ENCODE measurements around the gene NPTX1. TPM values are rescaled to one million over a fixed set of nuclear protein-coding genes. Genes with fewer than 3 reads are reported as not detected.

The NPTX1 gene
- total and polyA plus RNA-seq, 4 donors, result under 0.01 TPM; not detected in 3

DNA sequence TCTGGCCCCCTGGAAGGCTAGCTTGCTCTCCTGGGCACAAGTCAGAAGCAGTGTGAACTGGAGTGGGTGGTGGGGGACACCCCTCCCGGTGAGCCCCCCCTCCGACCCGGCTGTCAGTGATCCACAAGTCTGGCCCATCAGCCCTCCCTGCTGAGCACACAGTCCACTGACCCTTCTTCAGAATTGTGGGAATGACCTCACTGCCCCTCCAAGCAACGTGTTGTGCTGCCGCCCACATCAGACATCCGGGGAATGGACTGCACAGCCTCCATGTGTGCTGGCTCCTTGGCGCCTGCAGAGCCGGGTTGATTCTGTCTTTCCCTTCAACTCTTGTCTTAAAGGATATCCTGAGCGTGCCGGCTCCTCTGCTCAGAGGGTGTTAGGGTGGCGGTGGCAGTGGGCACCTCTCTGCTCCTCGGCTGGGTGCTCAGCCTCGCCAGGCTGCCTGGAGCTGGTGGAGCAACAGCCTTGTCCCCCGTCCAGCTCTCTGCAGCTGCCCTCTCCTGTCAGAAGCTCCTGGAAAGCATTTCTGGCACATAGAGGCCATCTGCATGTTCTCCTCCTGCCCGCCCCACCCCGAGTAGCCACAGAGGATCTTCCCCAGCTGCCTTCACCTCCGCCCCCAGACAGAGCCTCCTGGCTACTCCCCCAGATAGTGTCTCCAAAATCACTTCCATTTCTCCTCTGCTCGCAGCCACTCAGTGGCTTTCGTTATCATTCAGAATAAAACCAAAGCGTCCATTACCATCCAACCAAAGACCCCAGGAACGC lies 19.8 kb downstream of the NPTX1 start:
- no peak overlapping the region for H3K27ac ChIP-seq (ENCODE audit: low read depth in 1 of 2, low read length in 2 of 2)
- no peak overlapping the region for H3K9ac ChIP-seq (ENCODE audit: low read depth in 1 of 2, low read length in 2 of 2)

More for the DNA sequence above, 19.8 kb downstream of the NPTX1 start:
- TF ChIP-seq FOXA2 (IDR thresholded peaks at IDR 0.05) (no peak), YY1 (IDR thresholded peaks at IDR 0.05) (no peak), SP1 (IDR thresholded peaks at IDR 0.05) (no peak), FOXA1 (IDR thresholded peaks at IDR 0.05) (no peak), TAF1 (conservative IDR thresholded peaks at IDR 0.05) (no peak), RAD21 (IDR thresholded peaks at IDR 0.05) (no peak), HNF4G (IDR thresholded peaks at IDR 0.05) (no peak), HNF4A (conservative IDR thresholded peaks at IDR 0.05) (no peak), NR2F2 (IDR thresholded peaks at IDR 0.05) (no peak), RXRA (IDR thresholded peaks at IDR 0.05) (no peak), GABPA (IDR thresholded peaks at IDR 0.05 in 1 of 2, conservative IDR thresholded peaks at IDR 0.05 in 1 of 2) (no peak), EGR1 (IDR thresholded peaks at IDR 0.05; ENCODE audit: low read depth in 2 of 2) (no peak)
- TF ChIP-seq, protein P1, sequence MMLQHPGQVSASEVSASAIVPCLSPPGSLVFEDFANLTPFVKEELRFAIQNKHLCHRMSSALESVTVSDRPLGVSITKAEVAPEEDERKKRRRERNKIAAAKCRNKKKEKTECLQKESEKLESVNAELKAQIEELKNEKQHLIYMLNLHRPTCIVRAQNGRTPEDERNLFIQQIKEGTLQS (IDR thresholded peaks at IDR 0.05), result no peak
- TF ChIP-seq, protein P2, sequence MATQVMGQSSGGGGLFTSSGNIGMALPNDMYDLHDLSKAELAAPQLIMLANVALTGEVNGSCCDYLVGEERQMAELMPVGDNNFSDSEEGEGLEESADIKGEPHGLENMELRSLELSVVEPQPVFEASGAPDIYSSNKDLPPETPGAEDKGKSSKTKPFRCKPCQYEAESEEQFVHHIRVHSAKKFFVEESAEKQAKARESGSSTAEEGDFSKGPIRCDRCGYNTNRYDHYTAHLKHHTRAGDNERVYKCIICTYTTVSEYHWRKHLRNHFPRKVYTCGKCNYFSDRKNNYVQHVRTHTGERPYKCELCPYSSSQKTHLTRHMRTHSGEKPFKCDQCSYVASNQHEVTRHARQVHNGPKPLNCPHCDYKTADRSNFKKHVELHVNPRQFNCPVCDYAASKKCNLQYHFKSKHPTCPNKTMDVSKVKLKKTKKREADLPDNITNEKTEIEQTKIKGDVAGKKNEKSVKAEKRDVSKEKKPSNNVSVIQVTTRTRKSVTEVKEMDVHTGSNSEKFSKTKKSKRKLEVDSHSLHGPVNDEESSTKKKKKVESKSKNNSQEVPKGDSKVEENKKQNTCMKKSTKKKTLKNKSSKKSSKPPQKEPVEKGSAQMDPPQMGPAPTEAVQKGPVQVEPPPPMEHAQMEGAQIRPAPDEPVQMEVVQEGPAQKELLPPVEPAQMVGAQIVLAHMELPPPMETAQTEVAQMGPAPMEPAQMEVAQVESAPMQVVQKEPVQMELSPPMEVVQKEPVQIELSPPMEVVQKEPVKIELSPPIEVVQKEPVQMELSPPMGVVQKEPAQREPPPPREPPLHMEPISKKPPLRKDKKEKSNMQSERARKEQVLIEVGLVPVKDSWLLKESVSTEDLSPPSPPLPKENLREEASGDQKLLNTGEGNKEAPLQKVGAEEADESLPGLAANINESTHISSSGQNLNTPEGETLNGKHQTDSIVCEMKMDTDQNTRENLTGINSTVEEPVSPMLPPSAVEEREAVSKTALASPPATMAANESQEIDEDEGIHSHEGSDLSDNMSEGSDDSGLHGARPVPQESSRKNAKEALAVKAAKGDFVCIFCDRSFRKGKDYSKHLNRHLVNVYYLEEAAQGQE (IDR thresholded peaks at IDR 0.05), result no peak
- TF ChIP-seq, protein P3, sequence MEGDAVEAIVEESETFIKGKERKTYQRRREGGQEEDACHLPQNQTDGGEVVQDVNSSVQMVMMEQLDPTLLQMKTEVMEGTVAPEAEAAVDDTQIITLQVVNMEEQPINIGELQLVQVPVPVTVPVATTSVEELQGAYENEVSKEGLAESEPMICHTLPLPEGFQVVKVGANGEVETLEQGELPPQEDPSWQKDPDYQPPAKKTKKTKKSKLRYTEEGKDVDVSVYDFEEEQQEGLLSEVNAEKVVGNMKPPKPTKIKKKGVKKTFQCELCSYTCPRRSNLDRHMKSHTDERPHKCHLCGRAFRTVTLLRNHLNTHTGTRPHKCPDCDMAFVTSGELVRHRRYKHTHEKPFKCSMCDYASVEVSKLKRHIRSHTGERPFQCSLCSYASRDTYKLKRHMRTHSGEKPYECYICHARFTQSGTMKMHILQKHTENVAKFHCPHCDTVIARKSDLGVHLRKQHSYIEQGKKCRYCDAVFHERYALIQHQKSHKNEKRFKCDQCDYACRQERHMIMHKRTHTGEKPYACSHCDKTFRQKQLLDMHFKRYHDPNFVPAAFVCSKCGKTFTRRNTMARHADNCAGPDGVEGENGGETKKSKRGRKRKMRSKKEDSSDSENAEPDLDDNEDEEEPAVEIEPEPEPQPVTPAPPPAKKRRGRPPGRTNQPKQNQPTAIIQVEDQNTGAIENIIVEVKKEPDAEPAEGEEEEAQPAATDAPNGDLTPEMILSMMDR (IDR thresholded peaks at IDR 0.05; ENCODE audit: low read depth, low read length, missing input control), result no peak
- TF ChIP-seq, protein P4, sequence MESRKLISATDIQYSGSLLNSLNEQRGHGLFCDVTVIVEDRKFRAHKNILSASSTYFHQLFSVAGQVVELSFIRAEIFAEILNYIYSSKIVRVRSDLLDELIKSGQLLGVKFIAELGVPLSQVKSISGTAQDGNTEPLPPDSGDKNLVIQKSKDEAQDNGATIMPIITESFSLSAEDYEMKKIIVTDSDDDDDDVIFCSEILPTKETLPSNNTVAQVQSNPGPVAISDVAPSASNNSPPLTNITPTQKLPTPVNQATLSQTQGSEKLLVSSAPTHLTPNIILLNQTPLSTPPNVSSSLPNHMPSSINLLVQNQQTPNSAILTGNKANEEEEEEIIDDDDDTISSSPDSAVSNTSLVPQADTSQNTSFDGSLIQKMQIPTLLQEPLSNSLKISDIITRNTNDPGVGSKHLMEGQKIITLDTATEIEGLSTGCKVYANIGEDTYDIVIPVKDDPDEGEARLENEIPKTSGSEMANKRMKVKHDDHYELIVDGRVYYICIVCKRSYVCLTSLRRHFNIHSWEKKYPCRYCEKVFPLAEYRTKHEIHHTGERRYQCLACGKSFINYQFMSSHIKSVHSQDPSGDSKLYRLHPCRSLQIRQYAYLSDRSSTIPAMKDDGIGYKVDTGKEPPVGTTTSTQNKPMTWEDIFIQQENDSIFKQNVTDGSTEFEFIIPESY (IDR thresholded peaks at IDR 0.05), result no peak
- TF ChIP-seq, protein P5, sequence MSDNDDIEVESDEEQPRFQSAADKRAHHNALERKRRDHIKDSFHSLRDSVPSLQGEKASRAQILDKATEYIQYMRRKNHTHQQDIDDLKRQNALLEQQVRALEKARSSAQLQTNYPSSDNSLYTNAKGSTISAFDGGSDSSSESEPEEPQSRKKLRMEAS (IDR thresholded peaks at IDR 0.05), result no peak
- Histone ChIP-seq H3K27me3 (ENCODE audit: control insufficient read depth in 4 of 4, insufficient read depth in 4 of 4, low read length in 3 of 4) (no peaks in the 10 kb centered on the region), H3K4me1 (ENCODE audit: control insufficient read depth in 4 of 4, insufficient read depth in 4 of 4, low read length in 3 of 4) (peaks cover 4 to 14% (median 13%) of the 10 kb centered on the region in 4 donors), H3K4me3 (ENCODE audit: low read depth in 1 of 3, low read length in 3 of 3) (no peak overlapping the region), H3K36me3 (ENCODE audit: control insufficient read depth in 4 of 4, insufficient read depth in 3 of 4, low read depth in 1 of 4, low read length in 3 of 4) (no peaks in the 10 kb centered on the region), H3K9me3 (ENCODE audit: control insufficient read depth in 4 of 4, low read length in 3 of 4) (no peaks in the 10 kb centered on the region)
- WGBS, result 66% methylated on average over 21 of the region's 21 CpGs
- no peak for DNase-seq (ENCODE audit: low spot score)
